Tibial nerve (tissue), 3 donors: ENCODE measurements around the gene ADIPOQ.

ENCODE experiments used
- POLR2A ChIP-seq, 2 donors: fragments of 450-650 bp; IDR thresholded peaks; one replicate each; pipeline ENCODE4 v1.6.1; 2017; ENCODE audit warnings: antibody characterized with exemption in 2 of 2, mild to moderate bottlenecking in 2 of 2, moderate library complexity in 2 of 2
- TF ChIP-seq, protein P1 (sequence below), 5 experiments: fragments of 200-600 bp in 3 of 5; fragments of 450-650 bp in 2 of 5; sonication (generic) in 3 of 5; IDR thresholded peaks; one replicate each; pipeline ENCODE4 v1.5.1; 2016 to 2019; ENCODE audit warnings: antibody characterized with exemption in 5 of 5, mild to moderate bottlenecking in 3 of 5, moderate library complexity in 2 of 5

DNA sequence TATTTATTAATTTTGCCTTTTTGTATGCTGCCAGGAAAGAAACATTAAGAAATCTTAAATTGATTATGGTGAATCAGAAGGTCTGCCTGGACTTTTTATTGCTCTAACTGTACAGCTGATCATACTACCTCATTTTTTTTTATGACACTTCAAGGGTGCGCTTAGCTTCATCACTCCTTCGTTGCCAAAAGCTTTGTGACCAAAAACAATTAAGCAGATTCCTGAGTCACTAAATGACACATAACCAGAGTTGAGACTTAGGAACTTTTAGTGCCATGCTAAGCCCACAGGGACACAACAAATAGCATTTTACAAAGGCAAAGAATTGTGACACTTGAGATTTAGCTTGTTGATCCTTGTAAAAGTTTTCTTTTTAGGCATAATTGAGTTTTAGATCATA lies 4.9 kb downstream of the ADIPOQ start:
- TF ChIP-seq POLR2A (IDR thresholded peaks at IDR 0.05): no peak
- TF ChIP-seq, protein P1, sequence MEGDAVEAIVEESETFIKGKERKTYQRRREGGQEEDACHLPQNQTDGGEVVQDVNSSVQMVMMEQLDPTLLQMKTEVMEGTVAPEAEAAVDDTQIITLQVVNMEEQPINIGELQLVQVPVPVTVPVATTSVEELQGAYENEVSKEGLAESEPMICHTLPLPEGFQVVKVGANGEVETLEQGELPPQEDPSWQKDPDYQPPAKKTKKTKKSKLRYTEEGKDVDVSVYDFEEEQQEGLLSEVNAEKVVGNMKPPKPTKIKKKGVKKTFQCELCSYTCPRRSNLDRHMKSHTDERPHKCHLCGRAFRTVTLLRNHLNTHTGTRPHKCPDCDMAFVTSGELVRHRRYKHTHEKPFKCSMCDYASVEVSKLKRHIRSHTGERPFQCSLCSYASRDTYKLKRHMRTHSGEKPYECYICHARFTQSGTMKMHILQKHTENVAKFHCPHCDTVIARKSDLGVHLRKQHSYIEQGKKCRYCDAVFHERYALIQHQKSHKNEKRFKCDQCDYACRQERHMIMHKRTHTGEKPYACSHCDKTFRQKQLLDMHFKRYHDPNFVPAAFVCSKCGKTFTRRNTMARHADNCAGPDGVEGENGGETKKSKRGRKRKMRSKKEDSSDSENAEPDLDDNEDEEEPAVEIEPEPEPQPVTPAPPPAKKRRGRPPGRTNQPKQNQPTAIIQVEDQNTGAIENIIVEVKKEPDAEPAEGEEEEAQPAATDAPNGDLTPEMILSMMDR (IDR thresholded peaks at IDR 0.05): no peak
